Measurements from ENCODE around the gene TTC39C. TPM values are rescaled to one million over a fixed set of nuclear protein-coding genes. Genes with fewer than 3 reads are reported as not detected.
"Not testable (repeated sequence)": the region's sequence is repeated elsewhere in the genome, so short reads cannot be mapped to it uniquely, and the experiment has no call there.

TTC39C gene
- total RNA-seq, 4 donors from 2014 or later: 10.6 to 25.4 (median 12.9) TPM

GRCh38 chr18:24072743-24073142 is 58.2 kb downstream of the TTC39C start:
- Histone ChIP-seq H3K27me3 (no peaks in the 10 kb centered on the region), H3K36me3 (no peaks in the 10 kb centered on the region), H3K4me3 (replicated peaks in 1 of 3) (no peak overlapping the region), H3K9me3 (no peaks in the 10 kb centered on the region), H3K4me1 (peaks cover 3 to 5% of the 10 kb centered on the region in 2 donors), H3K27ac (no peak overlapping the region)
- WGBS, 2 donors: 100% methylated on average over 1 of the region's 1 CpG
- TF ChIP-seq POLR2A (IDR thresholded peaks at IDR 0.05): no peak
- TF ChIP-seq CTCF (IDR thresholded peaks at IDR 0.05): no peak
- DNase-seq: no peak
- intact Hi-C loops (cut with DNase I): no loop called here

GRCh38 chr18:24073791-24074190 is 59.2 kb downstream of the TTC39C start:
- Histone ChIP-seq H3K27ac (no peak overlapping the region), H3K4me1 (peaks cover 3 to 5% of the 10 kb centered on the region in 2 donors), H3K9me3 (no peaks in the 10 kb centered on the region), H3K36me3 (no peaks in the 10 kb centered on the region), H3K4me3 (replicated peaks in 1 of 3) (no peak overlapping the region), H3K27me3 (no peaks in the 10 kb centered on the region)
- TF ChIP-seq CTCF (IDR thresholded peaks at IDR 0.05): no peak
- TF ChIP-seq POLR2A (IDR thresholded peaks at IDR 0.05): no peak
- intact Hi-C loops (cut with DNase I): no loop called here
- no peak for DNase-seq

GRCh38 chr18:24074757-24075156 is 60.2 kb downstream of the TTC39C start:
- H3K27me3 ChIP-seq; H3K36me3 ChIP-seq; H3K27ac ChIP-seq; intact Hi-C loops (cut with DNase I); H3K4me3 ChIP-seq (replicated peaks in 1 of 3); H3K9me3 ChIP-seq; DNase-seq; H3K4me1 ChIP-seq: not testable (repeated sequence)
- WGBS, 2 donors: 98 to 99% methylated on average over 4 of the region's 4 CpGs

- H3K4me1 ChIP-seq: peaks cover 3 to 5% of the 10 kb centered on the region in 2 donors
- peak; percentile 87 for DNase-seq
- 32 to 37% methylated on average over 13 of the region's 13 CpGs for WGBS, 2 donors
- H3K36me3 ChIP-seq: no peaks in the 10 kb centered on the region
- intact Hi-C loops (cut with DNase I): no loop called here
- no peak overlapping the region for H3K27ac ChIP-seq
- TF ChIP-seq POLR2A (IDR thresholded peaks at IDR 0.05): no peak
- TF ChIP-seq CTCF (IDR thresholded peaks at IDR 0.05): peak in 4 of 6 experiments; percentile 20 to 42 (median 32)
- no peaks in the 10 kb centered on the region for H3K27me3 ChIP-seq
- no peak overlapping the region for H3K4me3 ChIP-seq (replicated peaks in 1 of 3)
- no peaks in the 10 kb centered on the region for H3K9me3 ChIP-seq
Measured at GRCh38 chr18:24075767-24076597, 61.4 kb downstream of the TTC39C start.

- Histone ChIP-seq H3K27ac (no peak overlapping the region), H3K9me3 (no peaks in the 10 kb centered on the region)
Measured at GRCh38 chr18:24076950-24077349, 62.4 kb downstream of the TTC39C start.

More at GRCh38 chr18:24076950-24077349, 62.4 kb downstream of the TTC39C start:
- intact Hi-C loops (cut with DNase I): no loop called here
- DNase-seq: no peak
- WGBS, 2 donors: 90 to 95% methylated on average over 10 of the region's 10 CpGs
- no peaks in the 10 kb centered on the region for H3K27me3 ChIP-seq
- no peaks in the 10 kb centered on the region for H3K36me3 ChIP-seq
- H3K4me3 ChIP-seq (replicated peaks in 1 of 3): no peak overlapping the region
- H3K4me1 ChIP-seq: peaks cover 3 to 5% of the 10 kb centered on the region in 2 donors
- TF ChIP-seq CTCF (IDR thresholded peaks at IDR 0.05): no peak
- no peak for TF ChIP-seq POLR2A (IDR thresholded peaks at IDR 0.05)

All from thyroid gland (tissue), 4 donors.